ENCODE results near the gene HS6ST1. TPM values are rescaled to one million over a fixed set of nuclear protein-coding genes. Genes with fewer than 3 reads are reported as not detected.

Gene HS6ST1
- polyA plus RNA-seq (2012; ENCODE audit: insufficient read depth, insufficient read length): 41.6 TPM

GRCh38 chr2:128318776-128319464 lies at the start of gene HS6ST1:
TSS of gene HS6ST1 (minus strand) at chr2:128318868. CDS start at chr2:128318563, 305 bp downstream.
- peak; percentile 42 for DNase-seq (ENCODE audit: low read depth, low spot score)
- peak within 1 kb of the TSS; percentile 59 for H3K4me3 ChIP-seq (ENCODE audit: low read length)

- no peak overlapping the region for H3K4me3 ChIP-seq (ENCODE audit: low read length)
- DNase-seq (ENCODE audit: low read depth, low spot score): no peak
Observed at GRCh38 chr2:128367601-128368359, 49.1 kb upstream of the HS6ST1 start.

GRCh38 chr2:128366713-128367511 lies 48.2 kb upstream of the HS6ST1 start:
- no peak overlapping the region for H3K4me3 ChIP-seq (ENCODE audit: low read length)
- DNase-seq (ENCODE audit: low read depth, low spot score): no peak

GRCh38 chr2:128365217-128365905 lies 46.7 kb upstream of the HS6ST1 start:
- no peak for DNase-seq (ENCODE audit: low read depth, low spot score)
- H3K4me3 ChIP-seq (ENCODE audit: low read length): no peak overlapping the region

GRCh38 chr2:128364441-128364911 lies 45.8 kb upstream of the HS6ST1 start:
- no peak overlapping the region for H3K4me3 ChIP-seq (ENCODE audit: low read length)
- no peak for DNase-seq (ENCODE audit: low read depth, low spot score)

- no peak overlapping the region for H3K4me3 ChIP-seq (ENCODE audit: low read length)
- no peak for DNase-seq (ENCODE audit: low read depth, low spot score)
Observed at GRCh38 chr2:128363934-128364361, 45.3 kb upstream of the HS6ST1 start.

GRCh38 chr2:128362889-128363228 lies 44.2 kb upstream of the HS6ST1 start:
- DNase-seq (ENCODE audit: low read depth, low spot score): no peak
- H3K4me3 ChIP-seq (ENCODE audit: low read length): no peak overlapping the region

GRCh38 chr2:128362176-128362888 lies 43.7 kb upstream of the HS6ST1 start:
- DNase-seq (ENCODE audit: low read depth, low spot score): no peak
- no peak overlapping the region for H3K4me3 ChIP-seq (ENCODE audit: low read length)

- DNase-seq (ENCODE audit: low read depth, low spot score): no peak
- no peak overlapping the region for H3K4me3 ChIP-seq (ENCODE audit: low read length)
Observed at GRCh38 chr2:128361376-128362131, 42.9 kb upstream of the HS6ST1 start.

GRCh38 chr2:128360711-128361110 lies 42.0 kb upstream of the HS6ST1 start:
- H3K4me3 ChIP-seq (ENCODE audit: low read length): no peak overlapping the region
- no peak for DNase-seq (ENCODE audit: low read depth, low spot score)

GRCh38 chr2:128359841-128360240 lies 41.2 kb upstream of the HS6ST1 start:
- DNase-seq (ENCODE audit: low read depth, low spot score): no peak
- H3K4me3 ChIP-seq (ENCODE audit: low read length): no peak overlapping the region

- no peak overlapping the region for H3K4me3 ChIP-seq (ENCODE audit: low read length)
Observed at GRCh38 chr2:128358941-128359731, 40.5 kb upstream of the HS6ST1 start.

GRCh38 chr2:128357506-128358370 lies 39.1 kb upstream of the HS6ST1 start:
- H3K4me3 ChIP-seq (ENCODE audit: low read length): no peak overlapping the region
- no peak for DNase-seq (ENCODE audit: low read depth, low spot score)

More at GRCh38 chr2:128358941-128359731, 40.5 kb upstream of the HS6ST1 start:
- no peak for DNase-seq (ENCODE audit: low read depth, low spot score)

GRCh38 chr2:128356127-128356526 lies 37.5 kb upstream of the HS6ST1 start:
- H3K4me3 ChIP-seq (ENCODE audit: low read length): no peak overlapping the region
- no peak for DNase-seq (ENCODE audit: low read depth, low spot score)

GRCh38 chr2:128354726-128355470 lies 36.2 kb upstream of the HS6ST1 start:
- no peak for DNase-seq (ENCODE audit: low read depth, low spot score)
- no peak overlapping the region for H3K4me3 ChIP-seq (ENCODE audit: low read length)

GRCh38 chr2:128354161-128354560 lies 35.5 kb upstream of the HS6ST1 start:
- H3K4me3 ChIP-seq (ENCODE audit: low read length): no peak overlapping the region
- DNase-seq (ENCODE audit: low read depth, low spot score): no peak

Data from Jurkat, Clone E6-1 (cell line).